CD1c-positive myeloid dendritic cell (primary cell): ENCODE data around the gene NCL.
"Not testable (repeated sequence)": the region's sequence is repeated elsewhere in the genome, so short reads cannot be mapped to it uniquely, and the experiment has no call there.

Experiments
- DNase-seq: peaks from one replicate; pipeline ENCODE4 v3.0.0-alpha.2; 2016; ENCODE audit errors: extremely low spot score

NCL gene

GRCh38 chr2:231430437-231430836 lies 33.8 kb downstream of the NCL start:
- not testable (repeated sequence) for DNase-seq

GRCh38 chr2:231429901-231430300 lies 34.4 kb downstream of the NCL start:
- DNase-seq: no peak

- DNase-seq: no peak
Observed at GRCh38 chr2:231429152-231429551, 35.1 kb downstream of the NCL start.

GRCh38 chr2:231427116-231427515 lies 37.2 kb downstream of the NCL start:
- DNase-seq: no peak

GRCh38 chr2:231425811-231426703 lies 38.2 kb downstream of the NCL start:
- peak; percentile 21 for DNase-seq

GRCh38 chr2:231425291-231425810 lies 38.9 kb downstream of the NCL start:
- DNase-seq: no peak

GRCh38 chr2:231423176-231423575 lies 41.1 kb downstream of the NCL start:
- no peak for DNase-seq

- DNase-seq: no peak
Observed at GRCh38 chr2:231422056-231422455, 42.2 kb downstream of the NCL start.

- DNase-seq: no peak
Observed at GRCh38 chr2:231421051-231421580, 43.2 kb downstream of the NCL start.

GRCh38 chr2:231418820-231419640 lies 45.3 kb downstream of the NCL start:
- no peak for DNase-seq

- no peak for DNase-seq
Observed at GRCh38 chr2:231415029-231415428, 49.3 kb downstream of the NCL start.

GRCh38 chr2:231413921-231414476 lies 50.3 kb downstream of the NCL start:
- no peak for DNase-seq

GRCh38 chr2:231413456-231413855 lies 50.8 kb downstream of the NCL start:
- no peak for DNase-seq

- DNase-seq: no peak
Observed at GRCh38 chr2:231412618-231412963, 51.7 kb downstream of the NCL start.

- DNase-seq: peak; percentile 85
Observed at GRCh38 chr2:231411831-231412617, 52.3 kb downstream of the NCL start.

GRCh38 chr2:231411237-231411636 lies 53.0 kb downstream of the NCL start:
- DNase-seq: no peak

GRCh38 chr2:231410293-231411004 lies 53.8 kb downstream of the NCL start:
- no peak for DNase-seq

- DNase-seq: no peak
Observed at GRCh38 chr2:231409776-231410175, 54.5 kb downstream of the NCL start.

- DNase-seq: not testable (repeated sequence)
Observed at GRCh38 chr2:231408304-231408703, 56.0 kb downstream of the NCL start.

GRCh38 chr2:231407686-231408085 lies 56.6 kb downstream of the NCL start:
- not testable (repeated sequence) for DNase-seq
